Ovary (tissue), 3 donors: ENCODE measurements around the gene SLC30A9.

Experiments used
- CTCF ChIP-seq, 3 donors: fragments of 450-650 bp in 2 of 3; fragments of 200-600 bp in 1 of 3; IDR thresholded peaks; one replicate each; pipeline versions ENCODE4 v1.5.1 to v1.8.0; 2016 to 2022; ENCODE audit warnings: antibody characterized with exemption in 3 of 3, mild to moderate bottlenecking in 1 of 3
- EP300 ChIP-seq: sonication (generic); formaldehyde crosslinking; IDR thresholded peaks from one replicate; pipeline ENCODE4 v1.6.1; 2017; ENCODE audit warnings: antibody characterized with exemption
- POLR2A ChIP-seq: fragments of 450-650 bp; IDR thresholded peaks from one replicate; pipeline ENCODE4 v1.6.1; 2017; ENCODE audit warnings: antibody characterized with exemption, mild to moderate bottlenecking, moderate library complexity
- donor health status: DM: no; HTN: no; CAD: no.

GRCh38 chr4:42070463-42070862 is 80.1 kb downstream of the SLC30A9 start:
- no peak for TF ChIP-seq CTCF (IDR thresholded peaks at IDR 0.05)
- TF ChIP-seq POLR2A, result no peak
- TF ChIP-seq EP300, result no peak
